ENCODE data around the gene SH3GL3. TPM values are rescaled to one million over a fixed set of nuclear protein-coding genes. Genes with fewer than 3 reads are reported as not detected.

SH3GL3 gene
- total RNA-seq, 1 experiment from 2014 or later, result 2.0 TPM

DNA sequence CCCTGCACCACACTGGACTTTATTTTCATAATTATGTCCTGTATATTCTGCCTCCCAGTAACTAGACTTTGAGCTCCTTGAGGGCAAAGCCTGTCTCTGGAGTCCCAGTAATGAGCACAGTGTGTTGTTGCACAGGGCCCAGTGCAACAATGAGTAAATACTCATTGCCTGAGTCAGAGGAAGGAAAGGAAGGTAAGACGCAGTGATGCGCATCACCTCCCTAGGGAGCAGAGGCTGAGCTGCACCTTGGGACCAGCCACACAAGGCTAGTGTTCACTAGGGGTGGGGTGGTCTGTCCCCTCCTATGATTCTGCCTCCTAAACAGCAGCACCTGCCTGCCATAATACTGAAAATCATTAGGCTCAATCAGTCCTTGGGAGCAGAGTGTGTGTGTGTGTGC lies 120.2 kb downstream of the SH3GL3 start:
- no peak for DNase-seq (ENCODE audit: low spot score)

DNA sequence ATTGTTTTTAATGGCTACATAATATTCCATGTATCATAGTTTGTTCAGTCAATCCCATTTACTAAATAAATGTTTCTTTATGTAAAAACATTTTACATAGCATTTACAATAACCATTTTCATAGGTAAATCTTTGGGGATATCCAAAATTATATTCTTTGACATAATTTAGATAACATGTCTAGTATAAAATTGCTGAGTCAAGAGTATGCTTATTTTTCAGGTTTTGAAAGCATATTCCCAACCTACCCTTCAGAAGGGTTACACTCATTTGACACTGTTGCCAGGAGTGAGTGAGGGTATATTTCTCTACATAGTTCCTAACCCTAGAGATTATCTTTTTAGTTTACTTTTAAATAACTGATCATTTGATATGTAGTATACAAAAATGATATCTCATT lies 122.2 kb downstream of the SH3GL3 start:
- no peak for DNase-seq (ENCODE audit: low spot score)

DNA sequence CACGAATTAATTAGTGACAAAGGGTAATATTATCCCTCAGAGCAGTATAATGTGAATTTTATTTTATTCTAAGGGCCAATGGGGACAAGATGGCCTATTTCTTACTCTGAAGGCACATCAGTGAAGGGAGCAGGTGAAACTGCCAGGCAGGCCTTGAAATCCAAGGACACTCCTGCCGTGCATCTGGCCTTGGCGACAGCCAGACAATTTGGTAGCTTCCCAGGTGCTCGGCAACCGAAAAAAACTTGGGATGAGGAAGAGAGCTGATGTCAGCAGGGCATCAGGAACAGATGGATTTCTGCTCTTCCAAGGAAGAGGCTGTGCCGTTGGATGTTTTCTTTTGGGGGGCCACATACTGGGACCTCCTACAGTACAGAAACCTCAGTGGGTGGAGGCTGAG lies 123.6 kb downstream of the SH3GL3 start:
- DNase-seq (ENCODE audit: low spot score), result no peak

DNA sequence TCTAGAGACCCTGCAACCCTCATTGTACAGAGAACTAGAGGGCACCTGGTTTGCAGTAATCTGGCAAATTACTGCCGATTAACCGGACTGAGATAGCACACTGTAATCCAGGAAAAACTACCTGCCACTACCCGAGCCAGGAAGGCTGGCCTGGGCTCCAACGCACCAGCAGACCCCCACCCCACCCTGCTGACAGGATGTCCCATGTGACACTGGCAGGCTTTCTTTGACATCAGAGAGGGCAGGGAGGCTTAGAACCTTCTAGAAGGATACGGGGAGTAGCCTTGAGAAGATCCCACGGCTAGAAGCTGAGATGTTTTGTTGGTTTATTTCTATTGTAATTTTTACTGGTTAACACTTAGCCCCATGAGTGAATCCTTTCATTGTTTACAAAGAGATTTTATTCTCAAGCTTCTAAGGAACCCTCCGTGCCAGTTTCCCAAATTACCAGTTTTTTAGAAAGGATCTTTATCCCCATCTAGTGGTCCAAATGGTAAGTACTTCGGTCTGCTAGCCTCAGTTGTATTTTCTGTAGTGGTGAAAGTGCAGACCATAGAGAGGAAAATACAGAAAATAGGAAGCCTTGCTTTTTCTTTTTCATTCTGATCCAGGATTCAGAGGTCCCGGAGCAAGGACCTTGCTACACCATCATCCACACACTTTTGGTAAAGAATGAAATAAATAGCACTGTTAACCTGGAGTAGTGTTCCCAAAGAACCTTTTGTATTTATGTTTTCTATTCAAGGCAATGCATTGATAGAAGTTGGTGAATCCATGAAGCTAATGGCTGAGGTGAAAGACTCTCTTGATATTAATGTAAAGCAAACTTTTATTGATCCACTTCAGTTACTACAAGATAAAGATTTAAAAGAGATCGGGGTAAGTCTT lies 124.9 kb downstream of the SH3GL3 start:
- no peak for DNase-seq (ENCODE audit: low spot score)

DNA sequence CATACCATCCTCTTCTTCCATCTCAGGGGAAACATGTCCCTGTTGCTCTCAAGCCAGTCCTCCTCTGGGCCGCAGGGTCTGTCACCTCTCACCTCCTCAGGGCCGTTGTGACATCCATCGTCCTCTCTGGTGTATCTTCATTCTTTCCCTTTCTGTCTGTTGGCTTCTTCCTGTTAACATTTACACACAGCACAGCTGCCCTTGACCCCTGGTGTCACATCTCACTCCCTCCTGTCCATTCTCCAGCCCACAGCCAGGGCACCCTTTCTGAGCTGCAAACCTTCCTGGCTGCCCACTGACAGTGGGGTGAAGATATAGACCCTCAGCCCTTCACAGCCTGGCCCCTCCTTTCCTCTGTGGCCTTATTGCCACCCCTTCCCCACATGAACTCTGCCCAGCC lies 127.2 kb downstream of the SH3GL3 start:
- DNase-seq (ENCODE audit: low spot score), result no peak

DNA sequence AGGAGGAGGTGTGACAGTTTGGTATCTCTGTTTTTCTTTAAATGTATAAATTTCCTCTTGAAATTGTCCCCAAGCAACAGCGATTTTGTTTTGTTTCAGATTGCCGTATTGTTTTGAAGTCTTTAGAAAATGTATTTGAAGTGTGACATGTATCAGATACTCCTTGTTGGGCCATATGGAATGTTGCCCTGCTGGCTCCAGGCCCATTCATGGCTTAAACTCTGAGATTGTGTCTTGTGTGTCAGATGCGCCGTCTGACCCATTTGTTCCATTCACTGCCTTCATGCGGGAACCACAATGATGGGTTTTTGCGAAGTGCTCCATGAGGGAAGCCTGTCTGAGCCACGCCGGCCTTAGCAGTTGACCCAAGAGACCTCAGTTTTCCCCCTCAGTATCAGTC lies 131.6 kb downstream of the SH3GL3 start:
- DNase-seq (ENCODE audit: low spot score), result no peak

DNA sequence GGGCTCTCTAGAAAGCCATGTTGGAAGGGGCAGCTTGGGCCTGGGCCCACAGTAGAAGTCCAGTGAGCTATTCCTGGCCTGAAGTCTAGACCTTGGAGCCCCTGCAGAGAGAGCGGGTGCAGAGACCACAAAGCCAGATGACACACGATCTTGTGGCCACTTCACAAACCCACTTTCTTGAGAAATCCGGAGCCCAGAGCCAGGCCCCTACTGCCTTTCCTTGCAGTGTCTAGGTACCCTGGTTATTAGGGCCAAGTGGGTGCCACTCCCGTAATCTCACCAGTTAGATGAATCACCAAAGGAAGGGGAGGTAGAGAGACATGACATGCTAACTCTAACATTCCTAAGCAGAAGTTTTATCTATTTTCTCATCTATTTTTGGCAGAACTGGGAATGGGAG lies 134.2 kb downstream of the SH3GL3 start:
- DNase-seq (ENCODE audit: low spot score), result no peak

DNA sequence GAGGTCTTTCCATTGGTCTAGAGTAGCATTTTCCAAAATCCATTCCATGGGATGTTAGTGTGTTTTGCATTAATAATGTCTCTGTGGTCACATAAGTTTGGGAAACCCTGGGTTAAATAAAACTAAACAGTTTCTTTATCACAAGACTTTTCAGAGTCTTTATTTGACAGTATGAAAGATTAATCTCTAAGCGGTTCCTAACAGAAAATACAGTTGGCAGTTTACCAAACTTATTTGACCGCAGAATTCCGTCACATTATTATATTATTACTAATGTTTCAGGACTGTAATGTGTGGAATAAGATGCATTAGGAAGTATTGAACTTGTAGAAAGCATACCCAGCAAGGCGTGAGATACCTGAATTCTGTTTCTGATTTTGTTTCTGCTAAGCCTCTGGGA lies 135.2 kb downstream of the SH3GL3 start:
- no peak for DNase-seq (ENCODE audit: low spot score)

DNA sequence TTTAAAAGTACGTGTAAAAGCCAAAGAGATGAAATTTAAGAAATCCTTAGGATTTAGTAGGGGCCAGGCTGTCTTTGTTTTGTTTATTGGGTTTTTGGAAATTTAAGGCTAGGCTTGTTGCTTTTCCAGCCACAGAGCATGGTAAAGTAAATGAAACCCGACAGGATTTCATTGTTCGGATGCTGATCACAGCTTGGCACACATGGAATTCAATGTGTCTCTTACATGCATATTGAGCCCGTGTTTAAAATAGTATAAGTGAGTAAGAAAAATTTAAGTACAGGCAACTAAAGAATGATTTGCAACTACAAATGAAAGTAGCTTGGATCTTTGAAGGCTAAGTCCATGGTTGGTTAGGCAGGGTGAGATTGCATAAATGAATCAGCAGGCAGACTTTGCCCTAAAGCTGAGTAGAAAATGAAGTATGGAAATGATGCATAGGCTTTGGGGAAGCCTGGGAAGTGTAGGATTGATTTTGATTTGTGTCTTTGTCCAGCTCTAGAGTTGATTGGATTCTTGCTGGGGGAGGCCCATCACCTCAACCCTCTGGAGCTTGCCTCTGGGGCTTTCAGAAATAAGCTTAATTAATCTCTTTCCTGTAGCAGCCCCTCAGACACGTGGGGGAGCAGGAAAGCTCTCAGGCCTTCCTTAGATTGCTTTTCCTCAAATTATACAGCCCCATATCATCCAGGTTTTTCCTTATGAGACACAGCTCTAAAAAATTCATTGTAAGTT lies 138.6 kb downstream of the SH3GL3 start:
- DNase-seq (ENCODE audit: low spot score), result no peak

DNA sequence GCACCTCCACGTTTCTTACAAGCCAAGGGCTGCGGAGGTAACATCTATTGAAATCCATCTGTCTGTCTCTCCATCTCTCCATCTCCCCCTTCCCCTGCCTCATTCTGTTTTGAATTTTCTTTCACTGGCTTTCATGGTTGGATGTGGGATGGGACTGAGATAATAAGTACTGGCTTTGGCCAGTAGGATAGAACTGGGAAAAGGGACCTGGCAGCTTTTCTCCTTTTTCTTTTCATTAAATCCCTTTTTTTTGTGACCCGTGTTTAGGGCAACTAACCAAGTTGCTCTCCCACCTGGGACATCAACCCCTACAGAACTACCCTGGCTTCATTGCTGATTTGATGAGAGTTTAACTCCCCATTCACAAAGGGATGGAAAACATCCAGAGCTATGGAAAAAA lies 139.9 kb downstream of the SH3GL3 start:
- no peak for DNase-seq (ENCODE audit: low spot score)

DNA sequence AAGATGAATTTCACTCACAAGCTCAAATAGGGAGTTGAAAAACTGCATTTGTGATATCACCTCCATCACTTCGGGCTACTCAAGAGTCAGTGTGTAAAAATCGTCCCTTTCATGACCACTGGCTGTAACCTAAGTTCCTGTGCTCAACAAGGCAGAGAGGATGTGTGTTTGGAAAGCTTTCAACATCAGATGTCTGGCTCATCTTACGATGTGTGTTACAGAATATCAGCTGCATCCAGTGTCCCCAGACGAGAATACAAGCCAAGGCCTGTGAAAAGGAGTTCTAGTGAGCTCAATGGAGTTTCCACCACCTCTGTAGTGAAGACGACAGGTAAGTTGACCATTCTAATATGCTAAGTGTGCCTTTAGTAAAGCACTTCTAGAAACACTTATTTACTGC lies 141.3 kb downstream of the SH3GL3 start:
- no peak for DNase-seq (ENCODE audit: low spot score)

DNA sequence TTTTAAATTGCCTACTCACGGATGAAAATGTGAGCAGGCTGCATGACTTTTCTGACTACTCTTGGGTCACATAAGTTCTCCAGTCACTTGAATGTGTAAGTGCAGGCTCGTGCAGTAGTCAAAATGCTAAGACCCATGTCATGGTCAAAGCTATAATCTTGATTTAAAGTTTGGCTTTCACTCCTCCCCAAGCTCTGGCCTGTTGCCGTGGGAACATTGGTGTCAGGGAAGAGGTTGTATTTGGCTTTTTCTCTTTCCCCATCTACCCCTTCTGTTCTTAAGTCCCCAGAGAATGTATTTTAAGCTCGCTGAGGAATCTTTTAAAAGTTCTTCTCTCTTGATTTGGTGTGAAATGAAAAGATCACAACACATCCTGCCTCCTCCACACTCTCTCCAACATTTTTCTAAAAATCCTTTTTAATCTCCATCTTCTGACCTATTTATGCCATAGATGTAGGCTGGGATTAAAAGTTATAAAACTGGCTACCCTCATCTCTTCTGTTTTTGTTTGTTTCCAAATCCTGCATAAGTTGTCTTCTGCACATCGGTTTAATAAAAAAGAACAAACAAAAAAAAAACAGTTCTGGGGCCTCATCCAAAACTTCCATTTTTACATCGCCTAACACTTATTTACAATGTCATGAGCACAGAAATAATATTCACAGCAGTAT lies 145.4 kb downstream of the SH3GL3 start:
- DNase-seq (ENCODE audit: low spot score), result no peak

DNA sequence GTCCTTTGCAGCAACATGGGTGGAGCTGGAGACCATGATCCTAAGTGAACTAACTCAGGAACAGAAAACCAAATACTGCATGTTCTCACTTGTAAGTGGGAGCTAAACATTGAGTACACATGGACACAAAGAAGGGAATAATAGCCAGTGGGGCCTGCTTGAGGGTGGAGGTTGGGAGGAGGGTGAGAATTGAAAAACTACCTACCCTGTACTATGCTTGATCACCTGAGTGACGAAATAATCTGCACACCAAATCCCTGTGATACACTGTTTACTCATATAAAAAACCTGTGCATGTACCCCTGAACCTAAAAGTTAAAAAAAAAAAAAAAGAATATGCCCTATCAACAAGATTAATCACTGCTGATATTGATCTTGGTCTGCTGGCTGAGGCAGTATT lies 148.1 kb downstream of the SH3GL3 start:
- DNase-seq (ENCODE audit: low spot score), result no peak

DNA sequence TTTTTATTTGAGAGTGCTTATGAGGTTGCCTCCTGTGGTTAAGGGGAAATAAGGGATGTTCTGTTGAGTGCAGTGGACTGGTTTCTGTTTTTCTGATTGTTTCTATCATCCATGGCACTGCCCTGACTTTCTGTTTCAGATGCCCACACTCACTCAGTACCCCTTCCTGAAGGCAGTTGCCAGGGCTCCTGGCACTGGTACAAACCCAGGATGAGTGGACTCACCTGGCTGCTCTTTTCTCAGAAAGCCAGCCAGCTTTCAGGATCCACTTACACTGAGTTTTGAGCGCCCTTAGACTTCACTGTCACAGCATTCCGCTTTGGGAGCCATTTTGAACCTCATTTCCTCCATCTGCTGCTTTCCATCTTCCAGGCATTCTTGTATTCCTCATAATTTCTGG lies 150.9 kb downstream of the SH3GL3 start:
- no peak for DNase-seq (ENCODE audit: low spot score)

DNA sequence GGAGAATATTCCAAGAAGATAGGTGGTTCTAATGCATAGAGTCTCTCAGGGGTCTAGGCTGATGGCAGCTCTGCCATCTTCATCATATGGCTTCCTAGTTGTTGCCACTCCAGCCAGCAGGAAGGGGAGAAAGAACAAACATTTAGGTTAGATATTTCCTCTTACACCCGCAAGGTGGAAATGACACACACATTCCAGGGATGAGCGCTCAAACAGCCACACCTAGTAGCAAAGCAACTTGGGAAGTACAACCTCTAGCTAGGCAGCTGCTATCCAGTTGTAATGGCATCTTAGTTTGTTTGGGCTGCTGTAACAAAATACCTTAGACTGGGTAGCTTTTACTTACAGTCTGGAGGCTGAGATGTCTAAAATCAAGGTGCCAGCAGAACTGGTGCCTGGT lies 154.9 kb downstream of the SH3GL3 start:
- no peak for DNase-seq (ENCODE audit: low spot score)

DNA sequence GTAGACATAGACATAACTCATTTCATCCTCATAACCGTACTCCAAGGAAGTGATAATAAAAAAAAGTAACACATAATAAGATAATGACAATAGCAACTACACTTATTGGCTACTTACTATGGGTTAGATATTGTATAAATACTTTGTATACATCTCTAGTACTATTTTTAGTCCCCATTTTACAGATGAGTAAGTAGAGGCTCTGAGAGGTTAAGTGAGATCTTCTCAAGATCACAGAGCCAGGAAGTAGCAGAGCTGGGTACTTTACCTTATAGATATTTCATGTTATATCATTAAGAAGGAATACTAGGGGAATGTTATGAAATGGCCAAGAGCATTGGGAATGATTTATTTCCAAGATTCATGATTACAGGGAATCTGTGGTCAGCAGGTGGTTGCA lies 157.4 kb downstream of the SH3GL3 start:
- no peak for DNase-seq (ENCODE audit: low spot score)

DNA sequence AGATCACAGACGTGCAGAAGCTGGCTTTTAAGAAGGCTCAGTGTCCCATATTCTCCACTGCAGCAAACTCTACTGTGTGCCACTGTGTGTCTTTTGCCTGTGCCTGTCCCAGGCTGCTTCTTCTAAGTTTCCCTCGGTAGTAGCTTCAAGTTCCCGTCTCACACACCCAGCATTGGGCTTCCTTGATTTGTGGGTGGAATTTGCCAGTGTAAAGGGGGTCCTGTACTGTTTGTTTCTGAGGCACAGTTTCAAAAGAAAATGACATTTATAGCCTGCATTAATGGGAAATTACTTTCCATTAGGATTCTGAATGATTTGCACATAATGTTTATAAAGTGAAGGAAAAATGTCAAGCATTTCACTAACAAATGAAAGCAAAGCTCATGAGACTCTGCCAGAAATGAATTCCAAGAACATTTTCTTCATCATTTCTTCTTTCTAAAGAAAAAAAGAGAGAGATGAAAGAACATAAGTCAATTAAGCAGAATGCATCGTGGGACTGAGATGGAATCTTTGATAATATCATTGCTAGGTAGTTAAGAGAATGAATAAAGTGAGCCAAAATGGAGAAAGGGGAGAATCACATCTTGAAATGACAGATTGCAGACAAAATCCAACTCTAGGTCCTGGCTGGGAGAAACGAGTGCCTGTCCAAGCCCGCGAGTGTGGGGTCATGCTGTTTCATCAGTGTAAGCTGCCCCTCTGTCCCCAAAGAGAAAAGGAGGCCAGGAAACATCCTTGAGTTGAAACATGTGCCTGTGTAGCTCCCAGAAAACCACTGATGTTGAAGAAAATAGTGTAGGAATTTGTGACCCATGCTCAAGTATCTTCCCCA lies 158.2 kb downstream of the SH3GL3 start:
- no peak for DNase-seq (ENCODE audit: low spot score)

DNA sequence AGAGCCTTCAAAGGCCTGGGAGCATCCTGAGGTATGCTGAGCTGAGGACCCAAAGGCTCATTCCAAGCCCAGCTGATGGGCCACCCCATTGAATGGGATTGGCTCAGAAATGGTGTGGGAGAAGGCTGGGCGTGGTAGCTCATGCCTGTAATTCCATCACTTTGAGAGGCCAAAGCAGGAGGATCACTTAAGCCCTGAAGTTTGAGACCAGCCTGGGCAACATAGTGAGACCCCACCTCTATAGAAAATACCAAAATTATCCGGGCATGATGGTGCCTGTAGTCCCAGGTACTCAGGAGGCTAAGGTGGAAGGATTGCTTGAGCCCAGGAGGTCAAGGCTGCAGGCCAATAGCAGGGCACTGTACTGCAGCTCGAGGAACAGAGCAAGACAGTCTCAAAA lies 163.0 kb downstream of the SH3GL3 start:
- DNase-seq (ENCODE audit: low spot score), result no peak

DNA sequence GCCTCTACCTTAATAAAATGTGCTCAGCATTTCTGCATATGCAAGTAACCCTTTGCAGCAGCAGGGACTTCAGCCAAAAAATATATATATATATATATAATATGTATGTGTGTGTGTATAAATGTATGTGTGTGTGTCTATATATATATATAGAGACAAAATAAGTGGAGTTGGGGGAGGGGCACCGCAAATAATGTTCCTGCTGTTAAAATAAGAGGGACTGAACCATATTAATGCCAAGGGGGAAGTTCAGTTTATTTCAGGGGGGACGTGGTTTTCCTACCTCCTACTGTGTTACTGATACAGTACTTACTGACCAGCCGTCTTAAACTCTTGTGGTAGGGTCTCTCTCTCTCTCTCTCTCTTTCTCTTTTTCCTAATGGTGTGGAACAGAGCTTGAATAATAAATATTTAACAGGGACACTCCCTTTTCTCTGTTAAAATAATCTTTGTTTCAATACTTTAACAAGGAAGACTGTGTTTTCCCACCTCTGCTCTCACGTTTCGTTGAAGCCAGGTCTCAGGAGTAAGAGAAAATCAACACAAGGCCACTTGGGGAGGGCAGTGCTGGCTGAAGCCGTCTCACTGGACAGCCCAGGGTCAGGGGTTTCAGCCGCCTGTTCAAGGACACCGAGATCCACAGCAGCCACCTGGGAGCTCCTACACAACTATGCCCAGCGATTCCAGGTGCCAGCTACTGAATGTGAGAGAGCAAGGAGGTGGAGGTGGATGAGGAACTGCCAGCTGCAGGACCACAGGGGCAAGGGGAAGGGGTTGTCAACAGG lies 164.0 kb downstream of the SH3GL3 start:
- DNase-seq (ENCODE audit: low spot score), result no peak

DNA sequence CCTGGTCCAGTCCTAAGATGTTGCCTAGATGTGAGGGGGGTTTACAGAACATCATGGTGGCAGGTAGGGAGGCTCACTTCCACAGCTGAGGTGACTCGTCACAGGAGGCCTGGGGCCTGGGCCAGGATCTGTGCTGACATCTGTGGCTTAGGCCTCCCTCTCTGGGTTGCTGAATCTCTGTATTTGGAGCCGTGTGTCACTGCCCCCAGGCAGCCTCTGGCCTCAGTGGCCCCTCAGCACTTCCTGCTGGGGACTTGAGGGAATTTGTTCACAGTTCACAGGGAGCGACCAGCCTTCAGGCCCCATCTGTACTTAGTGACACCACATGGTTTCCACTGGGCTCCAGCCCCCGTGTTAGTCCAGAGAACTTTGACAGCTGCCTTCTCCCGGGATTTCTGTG lies 165.1 kb downstream of the SH3GL3 start:
- no peak for DNase-seq (ENCODE audit: low spot score)

Data from H4 (cell line).